ENCODE data around the gene CHP1.
"Not testable (repeated sequence)": the region's sequence is repeated elsewhere in the genome, so short reads cannot be mapped to it uniquely, and the experiment has no call there.

The CHP1 gene

GRCh38 chr15:41301587-41301986 lies 70.5 kb downstream of the CHP1 start:
- DNase-seq: no peak

- DNase-seq: no peak
These were observed 73.2 kb downstream of the CHP1 start for GRCh38 chr15:41304149-41304770.

- DNase-seq: no peak
These were observed 76.6 kb downstream of the CHP1 start for GRCh38 chr15:41307679-41308078.

- no peak for DNase-seq
These were observed 78.3 kb downstream of the CHP1 start for GRCh38 chr15:41309226-41309905.

GRCh38 chr15:41320805-41321330 lies 89.8 kb downstream of the CHP1 start:
- DNase-seq: not testable (repeated sequence)

- DNase-seq: no peak
These were observed 92.5 kb downstream of the CHP1 start for GRCh38 chr15:41323611-41324010.

- no peak for DNase-seq
These were observed 100.2 kb downstream of the CHP1 start for GRCh38 chr15:41331281-41331680.

All from NCI-H2029 treated with DMSO at 0.1 percent for 48 hours (cell line).